Natural killer cell (primary cell): ENCODE data around the gene ARMH3. TPM values are rescaled to one million over a fixed set of nuclear protein-coding genes. Genes with fewer than 3 reads are reported as not detected.
A peak's percentile ranks its signal among the peaks of the same experiment; 100 is the strongest.

Experiments
- ATAC-seq, 3 donors: fragments of 150-1000 bp in 2 of 3; fragments of 200-7000 bp in 1 of 3; cut with Tn5 transposase; 1 replicate in 1 of 3; 2 replicates in 2 of 3; pipeline ENCODE4 v1.10.0; 2021; ENCODE audit warnings: mild to moderate bottlenecking in 2 of 3, moderate library complexity in 2 of 3
- DNase-seq, 2 donors: peaks; one replicate each; pipeline versions ENCODE4 v3.0.0 to v3.0.0-alpha.2; 2013 to 2021; ENCODE audit warnings: mixed read lengths in 1 of 2
- H3K27ac ChIP-seq: one replicate; pipeline ENCODE4 v1.5.1; 2013; ENCODE audit warnings: mild to moderate bottlenecking, low read length
- H3K27me3 ChIP-seq: one replicate; pipeline ENCODE4 v1.6.1; 2013; ENCODE audit warnings: low read length; ENCODE audit not compliant: control insufficient read depth, insufficient read depth
- H3K36me3 ChIP-seq: one replicate; pipeline ENCODE4 v1.6.1; 2013; ENCODE audit warnings: low read length; ENCODE audit not compliant: control insufficient read depth, insufficient read depth
- H3K4me1 ChIP-seq: one replicate; pipeline ENCODE4 v1.6.1; 2013; ENCODE audit warnings: low read length; ENCODE audit not compliant: control insufficient read depth, insufficient read depth
- H3K4me3 ChIP-seq: one replicate; pipeline ENCODE4 v1.5.1; 2013; ENCODE audit warnings: low read length
- H3K9me3 ChIP-seq: one replicate; pipeline ENCODE4 v1.6.1; 2013; ENCODE audit warnings: low read length; ENCODE audit not compliant: control insufficient read depth, insufficient read depth
- H3K27ac Mint-ChIP-seq, 2 donors: one replicate each; pipeline ENCODE4 v1.8.0; 2022; ENCODE audit warnings: mild to moderate bottlenecking in 2 of 2, mixed read lengths in 2 of 2, moderate library complexity in 1 of 2
- H3K27me3 Mint-ChIP-seq, 2 donors: one replicate each; pipeline ENCODE4 v1.8.0; 2022; ENCODE audit warnings: low read depth in 2 of 2, mixed read lengths in 2 of 2
- H3K36me3 Mint-ChIP-seq: one replicate; pipeline ENCODE4 v1.8.0; 2022; ENCODE audit warnings: mixed read lengths
- H3K4me1 Mint-ChIP-seq, 2 donors: one replicate each; pipeline ENCODE4 v1.8.0; 2022; ENCODE audit warnings: mixed read lengths in 2 of 2
- H3K4me3 Mint-ChIP-seq: one replicate; pipeline ENCODE4 v1.8.0; 2022; ENCODE audit warnings: mild to moderate bottlenecking, moderate library complexity, mixed read lengths
- H3K9me3 Mint-ChIP-seq, 2 donors: one replicate each; pipeline ENCODE4 v1.8.0; 2022; ENCODE audit warnings: mixed read lengths in 2 of 2
- WGBS: methylation state at CpG from one replicate; pipeline ENCODE4 v1.1.7; 2013; ENCODE audit warnings: missing lambda C conversion rate; ENCODE audit not compliant: insufficient coverage; 5-methylcytosine and 5-hydroxymethylcytosine counted together
- intact Hi-C: fragments of 100-400 bp; cut with micrococcal nuclease; formaldehyde crosslinking; loops from one replicate; pipeline ENCODE4 v1.14.2; 2022
- total RNA-seq, 4 donors: library from RNA; stranded (reverse); fragments of 120-200 nt in 1 of 4; gene quantifications; one replicate each; pipeline versions ENCODE4 v1.2.3 to v1.2.4, GENCODE V29; 2013 to 2022
- TF ChIP-seq, protein P1 (sequence below): fragments of 200-600 bp; IDR thresholded peaks from one replicate; pipeline ENCODE4 v1.8.0; 2022; ENCODE audit warnings: antibody characterized with exemption

ARMH3 gene
- total RNA-seq, 3 donors from 2014 or later (not counting 1 experiment from before 2014, with no cell fraction given) = 29.9 to 38.9 (median 35.4) TPM

DNA sequence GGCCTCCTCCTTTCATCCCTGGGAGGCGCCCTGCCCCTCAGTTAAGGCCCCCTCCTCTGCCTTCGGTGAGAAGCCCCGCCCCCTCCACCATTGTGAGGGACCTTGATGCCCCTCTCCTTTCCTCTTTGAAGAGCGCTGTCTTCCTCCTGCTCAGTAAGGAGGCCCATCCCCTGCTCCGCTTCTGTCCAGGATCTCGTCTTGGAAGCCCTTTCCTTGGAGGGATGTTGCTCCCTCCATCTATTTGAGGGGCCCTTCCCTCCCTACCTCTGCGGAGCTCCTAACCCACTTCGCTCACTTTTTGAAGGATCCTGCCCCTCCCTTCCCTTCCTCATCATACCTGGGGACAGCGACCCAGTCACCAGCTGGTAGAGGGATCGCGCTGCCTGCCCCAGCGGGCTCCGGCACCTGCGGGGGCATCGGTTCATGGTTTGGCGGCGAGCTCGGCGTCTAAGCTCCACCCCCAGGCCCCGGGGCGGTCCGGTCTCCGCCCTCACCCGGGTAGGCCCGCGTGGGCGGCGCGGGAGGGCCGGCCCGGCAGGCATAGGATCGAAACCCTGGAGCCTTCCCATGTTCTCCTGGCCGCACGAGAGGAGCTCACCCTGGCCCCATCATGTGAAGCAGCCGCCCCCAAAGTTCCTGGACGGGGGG, 216.4 kb downstream of the ARMH3 start:
- H3K4me1 Mint-ChIP-seq = peaks cover 19 to 48% of the 10 kb centered on the region in 2 donors
- intact Hi-C loops = loop anchor here (1.0 kb wide), 2 partner anchors 171 to 234 kb away; no protein-coding TSS in a partner anchor

GRCh38 chr10:101839002-101839401, 217.0 kb downstream of the ARMH3 start:
- H3K27ac Mint-ChIP-seq = no peak overlapping the region
- DNase-seq = no peak
- peaks cover 14 to 48% of the 10 kb centered on the region in 2 donors for H3K4me1 Mint-ChIP-seq
- Histone ChIP-seq H3K27ac (no peak overlapping the region), H3K27me3 (peaks cover 2% of the 10 kb centered on the region), H3K36me3 (no peaks in the 10 kb centered on the region), H3K4me1 (peaks cover 54% of the 10 kb centered on the region), H3K4me3 (no peak overlapping the region), H3K9me3 (no peaks in the 10 kb centered on the region)
- peak overlapping the region; percentile 66 for H3K4me3 Mint-ChIP-seq
- no peak for ATAC-seq
- peaks cover 8 to 9% of the 10 kb centered on the region in 2 donors for H3K27me3 Mint-ChIP-seq
- no peaks in the 10 kb centered on the region for H3K9me3 Mint-ChIP-seq
- 90% methylated on average over 1 of the region's 1 CpG for WGBS
- intact Hi-C loops = no loop called here
- TF ChIP-seq, protein P1, sequence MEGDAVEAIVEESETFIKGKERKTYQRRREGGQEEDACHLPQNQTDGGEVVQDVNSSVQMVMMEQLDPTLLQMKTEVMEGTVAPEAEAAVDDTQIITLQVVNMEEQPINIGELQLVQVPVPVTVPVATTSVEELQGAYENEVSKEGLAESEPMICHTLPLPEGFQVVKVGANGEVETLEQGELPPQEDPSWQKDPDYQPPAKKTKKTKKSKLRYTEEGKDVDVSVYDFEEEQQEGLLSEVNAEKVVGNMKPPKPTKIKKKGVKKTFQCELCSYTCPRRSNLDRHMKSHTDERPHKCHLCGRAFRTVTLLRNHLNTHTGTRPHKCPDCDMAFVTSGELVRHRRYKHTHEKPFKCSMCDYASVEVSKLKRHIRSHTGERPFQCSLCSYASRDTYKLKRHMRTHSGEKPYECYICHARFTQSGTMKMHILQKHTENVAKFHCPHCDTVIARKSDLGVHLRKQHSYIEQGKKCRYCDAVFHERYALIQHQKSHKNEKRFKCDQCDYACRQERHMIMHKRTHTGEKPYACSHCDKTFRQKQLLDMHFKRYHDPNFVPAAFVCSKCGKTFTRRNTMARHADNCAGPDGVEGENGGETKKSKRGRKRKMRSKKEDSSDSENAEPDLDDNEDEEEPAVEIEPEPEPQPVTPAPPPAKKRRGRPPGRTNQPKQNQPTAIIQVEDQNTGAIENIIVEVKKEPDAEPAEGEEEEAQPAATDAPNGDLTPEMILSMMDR = no peak
- no peaks in the 10 kb centered on the region for H3K36me3 Mint-ChIP-seq

More for the DNA sequence above, 216.4 kb downstream of the ARMH3 start:
- H3K4me1 ChIP-seq = peaks cover 53% of the 10 kb centered on the region
- H3K4me3 ChIP-seq = peak overlapping the region; percentile 22
- Mint-ChIP-seq H3K27me3 (peaks cover 13 to 14% of the 10 kb centered on the region in 2 donors), H3K9me3 (no peaks in the 10 kb centered on the region), H3K4me3 (peak overlapping the region; percentile 66), H3K36me3 (no peaks in the 10 kb centered on the region), H3K27ac (peak overlapping the region in 1 of 2 donors; percentile 72)
- H3K27me3 ChIP-seq = peaks cover 2% of the 10 kb centered on the region
- WGBS = 13% methylated on average over 36 of the region's 36 CpGs
- DNase-seq (peak; percentile 58 to 77), ATAC-seq (peak; percentile 60 to 66 (median 60))
- no peak overlapping the region for H3K27ac ChIP-seq
- TF ChIP-seq, protein P1 = no peak
- H3K36me3 ChIP-seq = no peaks in the 10 kb centered on the region
- H3K9me3 ChIP-seq = no peaks in the 10 kb centered on the region

GRCh38 chr10:101838416-101838970, 217.5 kb downstream of the ARMH3 start:
- Mint-ChIP-seq H3K4me3 (no peak overlapping the region), H3K36me3 (no peaks in the 10 kb centered on the region), H3K27ac (no peak overlapping the region), H3K9me3 (no peaks in the 10 kb centered on the region), H3K27me3 (peaks cover 7% of the 10 kb centered on the region in 2 donors), H3K4me1 (peaks cover 13 to 52% of the 10 kb centered on the region in 2 donors)
- peaks cover 53% of the 10 kb centered on the region for H3K4me1 ChIP-seq
- 87% methylated on average over 6 of the region's 6 CpGs for WGBS
- H3K36me3 ChIP-seq = no peaks in the 10 kb centered on the region
- no peak overlapping the region for H3K27ac ChIP-seq
- intact Hi-C loops = no loop called here
- TF ChIP-seq, protein P1 = no peak
- no peak for DNase-seq
- peaks cover 2% of the 10 kb centered on the region for H3K27me3 ChIP-seq
- H3K9me3 ChIP-seq = no peaks in the 10 kb centered on the region
- ATAC-seq = no peak
- no peak overlapping the region for H3K4me3 ChIP-seq
